ENCODE measurements around the gene CCSER1.
"Not testable (repeated sequence)": the region's sequence is repeated elsewhere in the genome, so short reads cannot be mapped to it uniquely, and the experiment has no call there.

Gene CCSER1

GRCh38 chr4:90614371-90614770 is 487.2 kb downstream of the CCSER1 start:
- no peaks in the 10 kb centered on the region for H3K4me1 ChIP-seq (ENCODE audit: control insufficient read depth in 1 of 2, insufficient read depth in 2 of 2, low read length in 2 of 2)
- no peak overlapping the region for H3K4me3 ChIP-seq (ENCODE audit: low read depth in 1 of 2, low read length in 2 of 2)
- no peak overlapping the region for H3K27ac ChIP-seq (ENCODE audit: low read length)
- no peaks in the 10 kb centered on the region for H3K9me3 ChIP-seq (ENCODE audit: control insufficient read depth in 1 of 2, low read length in 2 of 2)
- no peaks in the 10 kb centered on the region for H3K36me3 ChIP-seq (ENCODE audit: control insufficient read depth in 1 of 2, insufficient read depth in 2 of 2, low read length in 2 of 2)
- no peaks in the 10 kb centered on the region for H3K27me3 ChIP-seq (ENCODE audit: low read depth, low read length)

- Histone ChIP-seq H3K9me3 (ENCODE audit: control insufficient read depth in 1 of 2, low read length in 2 of 2) (no peaks in the 10 kb centered on the region), H3K4me1 (ENCODE audit: control insufficient read depth in 1 of 2, insufficient read depth in 2 of 2, low read length in 2 of 2) (peaks cover 0 to 4% of the 10 kb centered on the region in 2 donors), H3K27ac (ENCODE audit: low read length) (no peak overlapping the region), H3K4me3 (ENCODE audit: low read depth in 1 of 2, low read length in 2 of 2) (no peak overlapping the region), H3K36me3 (ENCODE audit: control insufficient read depth in 1 of 2, insufficient read depth in 2 of 2, low read length in 2 of 2) (no peaks in the 10 kb centered on the region), H3K27me3 (ENCODE audit: low read depth, low read length) (no peaks in the 10 kb centered on the region)
Measured at GRCh38 chr4:90621080-90621479, 493.9 kb downstream of the CCSER1 start.

GRCh38 chr4:90624781-90625180 is 497.6 kb downstream of the CCSER1 start:
- H3K27me3 ChIP-seq (ENCODE audit: low read depth, low read length), result no peaks in the 10 kb centered on the region
- peaks cover 0 to 4% of the 10 kb centered on the region in 2 donors for H3K4me1 ChIP-seq (ENCODE audit: control insufficient read depth in 1 of 2, insufficient read depth in 2 of 2, low read length in 2 of 2)
- no peak overlapping the region for H3K27ac ChIP-seq (ENCODE audit: low read length)
- H3K9me3 ChIP-seq (ENCODE audit: control insufficient read depth in 1 of 2, low read length in 2 of 2), result no peaks in the 10 kb centered on the region
- H3K4me3 ChIP-seq (ENCODE audit: low read depth in 1 of 2, low read length in 2 of 2), result no peak overlapping the region
- no peaks in the 10 kb centered on the region for H3K36me3 ChIP-seq (ENCODE audit: control insufficient read depth in 1 of 2, insufficient read depth in 2 of 2, low read length in 2 of 2)

GRCh38 chr4:90641861-90642599 is 514.8 kb downstream of the CCSER1 start:
- Histone ChIP-seq H3K4me1 (ENCODE audit: control insufficient read depth in 1 of 2, insufficient read depth in 2 of 2, low read length in 2 of 2) (no peaks in the 10 kb centered on the region), H3K36me3 (ENCODE audit: control insufficient read depth in 1 of 2, insufficient read depth in 2 of 2, low read length in 2 of 2) (no peaks in the 10 kb centered on the region)

GRCh38 chr4:90643156-90643555 is 516.0 kb downstream of the CCSER1 start:
- Histone ChIP-seq H3K4me1 (ENCODE audit: control insufficient read depth in 1 of 2, insufficient read depth in 2 of 2, low read length in 2 of 2) (no peaks in the 10 kb centered on the region), H3K9me3 (ENCODE audit: control insufficient read depth in 1 of 2, low read length in 2 of 2) (no peaks in the 10 kb centered on the region), H3K27me3 (ENCODE audit: low read depth, low read length) (no peaks in the 10 kb centered on the region), H3K4me3 (ENCODE audit: low read depth in 1 of 2, low read length in 2 of 2) (no peak overlapping the region), H3K36me3 (ENCODE audit: control insufficient read depth in 1 of 2, insufficient read depth in 2 of 2, low read length in 2 of 2) (no peaks in the 10 kb centered on the region), H3K27ac (ENCODE audit: low read length) (no peak overlapping the region)

More at GRCh38 chr4:90641861-90642599, 514.8 kb downstream of the CCSER1 start:
- Histone ChIP-seq H3K27ac (ENCODE audit: low read length) (no peak overlapping the region), H3K9me3 (ENCODE audit: control insufficient read depth in 1 of 2, low read length in 2 of 2) (no peaks in the 10 kb centered on the region), H3K27me3 (ENCODE audit: low read depth, low read length) (no peaks in the 10 kb centered on the region), H3K4me3 (ENCODE audit: low read depth in 1 of 2, low read length in 2 of 2) (no peak overlapping the region)

GRCh38 chr4:90648311-90648710 is 521.1 kb downstream of the CCSER1 start:
- Histone ChIP-seq H3K4me3 (ENCODE audit: low read depth in 1 of 2, low read length in 2 of 2) (no peak overlapping the region), H3K9me3 (ENCODE audit: control insufficient read depth in 1 of 2, low read length in 2 of 2) (no peaks in the 10 kb centered on the region), H3K27ac (ENCODE audit: low read length) (no peak overlapping the region), H3K4me1 (ENCODE audit: control insufficient read depth in 1 of 2, insufficient read depth in 2 of 2, low read length in 2 of 2) (no peaks in the 10 kb centered on the region), H3K36me3 (ENCODE audit: control insufficient read depth in 1 of 2, insufficient read depth in 2 of 2, low read length in 2 of 2) (no peaks in the 10 kb centered on the region), H3K27me3 (ENCODE audit: low read depth, low read length) (no peaks in the 10 kb centered on the region)

GRCh38 chr4:90648791-90649190 is 521.6 kb downstream of the CCSER1 start:
- Histone ChIP-seq H3K27ac (ENCODE audit: low read length) (no peak overlapping the region), H3K4me3 (ENCODE audit: low read depth in 1 of 2, low read length in 2 of 2) (no peak overlapping the region), H3K9me3 (ENCODE audit: control insufficient read depth in 1 of 2, low read length in 2 of 2) (no peaks in the 10 kb centered on the region), H3K27me3 (ENCODE audit: low read depth, low read length) (no peaks in the 10 kb centered on the region), H3K36me3 (ENCODE audit: control insufficient read depth in 1 of 2, insufficient read depth in 2 of 2, low read length in 2 of 2) (no peaks in the 10 kb centered on the region), H3K4me1 (ENCODE audit: control insufficient read depth in 1 of 2, insufficient read depth in 2 of 2, low read length in 2 of 2) (no peaks in the 10 kb centered on the region)

GRCh38 chr4:90660672-90661071 is 533.5 kb downstream of the CCSER1 start:
- peaks cover 0 to 2% of the 10 kb centered on the region in 2 donors for H3K9me3 ChIP-seq (ENCODE audit: control insufficient read depth in 1 of 2, low read length in 2 of 2)
- no peaks in the 10 kb centered on the region for H3K36me3 ChIP-seq (ENCODE audit: control insufficient read depth in 1 of 2, insufficient read depth in 2 of 2, low read length in 2 of 2)
- H3K4me3 ChIP-seq (ENCODE audit: low read depth in 1 of 2, low read length in 2 of 2), result no peak overlapping the region
- H3K4me1 ChIP-seq (ENCODE audit: control insufficient read depth in 1 of 2, insufficient read depth in 2 of 2, low read length in 2 of 2), result no peaks in the 10 kb centered on the region
- H3K27ac ChIP-seq (ENCODE audit: low read length), result no peak overlapping the region
- no peaks in the 10 kb centered on the region for H3K27me3 ChIP-seq (ENCODE audit: low read depth, low read length)

- Histone ChIP-seq H3K9me3 (ENCODE audit: control insufficient read depth in 1 of 2, low read length in 2 of 2) (peaks cover 0 to 7% of the 10 kb centered on the region in 2 donors), H3K36me3 (ENCODE audit: control insufficient read depth in 1 of 2, insufficient read depth in 2 of 2, low read length in 2 of 2) (no peaks in the 10 kb centered on the region), H3K27me3 (ENCODE audit: low read depth, low read length) (no peaks in the 10 kb centered on the region), H3K27ac (ENCODE audit: low read length) (no peak overlapping the region), H3K4me3 (ENCODE audit: low read depth in 1 of 2, low read length in 2 of 2) (no peak overlapping the region), H3K4me1 (ENCODE audit: control insufficient read depth in 1 of 2, insufficient read depth in 2 of 2, low read length in 2 of 2) (no peaks in the 10 kb centered on the region)
Measured at GRCh38 chr4:90670183-90670582, 543.0 kb downstream of the CCSER1 start.

GRCh38 chr4:90689739-90690138 is 562.5 kb downstream of the CCSER1 start:
- Histone ChIP-seq H3K4me1 (ENCODE audit: control insufficient read depth in 1 of 2, insufficient read depth in 2 of 2, low read length in 2 of 2) (no peaks in the 10 kb centered on the region), H3K4me3 (ENCODE audit: low read depth in 1 of 2, low read length in 2 of 2) (no peak overlapping the region), H3K36me3 (ENCODE audit: control insufficient read depth in 1 of 2, insufficient read depth in 2 of 2, low read length in 2 of 2) (no peaks in the 10 kb centered on the region), H3K27ac (ENCODE audit: low read length) (no peak overlapping the region), H3K9me3 (ENCODE audit: control insufficient read depth in 1 of 2, low read length in 2 of 2) (no peaks in the 10 kb centered on the region), H3K27me3 (ENCODE audit: low read depth, low read length) (no peaks in the 10 kb centered on the region)

GRCh38 chr4:90695411-90695810 is 568.2 kb downstream of the CCSER1 start:
- no peaks in the 10 kb centered on the region for H3K4me1 ChIP-seq (ENCODE audit: control insufficient read depth in 1 of 2, insufficient read depth in 2 of 2, low read length in 2 of 2)
- no peak overlapping the region for H3K27ac ChIP-seq (ENCODE audit: low read length)
- H3K27me3 ChIP-seq (ENCODE audit: low read depth, low read length), result no peaks in the 10 kb centered on the region
- H3K4me3 ChIP-seq (ENCODE audit: low read depth in 1 of 2, low read length in 2 of 2), result no peak overlapping the region
- H3K36me3 ChIP-seq (ENCODE audit: control insufficient read depth in 1 of 2, insufficient read depth in 2 of 2, low read length in 2 of 2), result no peaks in the 10 kb centered on the region
- H3K9me3 ChIP-seq (ENCODE audit: control insufficient read depth in 1 of 2, low read length in 2 of 2), result no peaks in the 10 kb centered on the region

- not testable (repeated sequence) for H3K9me3 ChIP-seq (ENCODE audit: control insufficient read depth in 1 of 2, low read length in 2 of 2); H3K36me3 ChIP-seq (ENCODE audit: control insufficient read depth in 1 of 2, insufficient read depth in 2 of 2, low read length in 2 of 2); H3K27me3 ChIP-seq (ENCODE audit: low read depth, low read length); H3K4me1 ChIP-seq (ENCODE audit: control insufficient read depth in 1 of 2, insufficient read depth in 2 of 2, low read length in 2 of 2); H3K27ac ChIP-seq (ENCODE audit: low read length); H3K4me3 ChIP-seq (ENCODE audit: low read depth in 1 of 2, low read length in 2 of 2)
Measured at GRCh38 chr4:90705501-90705900, 578.3 kb downstream of the CCSER1 start.
